ENCODE data around the gene KRT37. TPM values are rescaled to one million over a fixed set of nuclear protein-coding genes. Genes with fewer than 3 reads are reported as not detected.

Gene KRT37
- total RNA-seq, 4 donors from 2014 or later = not detected

DNA sequence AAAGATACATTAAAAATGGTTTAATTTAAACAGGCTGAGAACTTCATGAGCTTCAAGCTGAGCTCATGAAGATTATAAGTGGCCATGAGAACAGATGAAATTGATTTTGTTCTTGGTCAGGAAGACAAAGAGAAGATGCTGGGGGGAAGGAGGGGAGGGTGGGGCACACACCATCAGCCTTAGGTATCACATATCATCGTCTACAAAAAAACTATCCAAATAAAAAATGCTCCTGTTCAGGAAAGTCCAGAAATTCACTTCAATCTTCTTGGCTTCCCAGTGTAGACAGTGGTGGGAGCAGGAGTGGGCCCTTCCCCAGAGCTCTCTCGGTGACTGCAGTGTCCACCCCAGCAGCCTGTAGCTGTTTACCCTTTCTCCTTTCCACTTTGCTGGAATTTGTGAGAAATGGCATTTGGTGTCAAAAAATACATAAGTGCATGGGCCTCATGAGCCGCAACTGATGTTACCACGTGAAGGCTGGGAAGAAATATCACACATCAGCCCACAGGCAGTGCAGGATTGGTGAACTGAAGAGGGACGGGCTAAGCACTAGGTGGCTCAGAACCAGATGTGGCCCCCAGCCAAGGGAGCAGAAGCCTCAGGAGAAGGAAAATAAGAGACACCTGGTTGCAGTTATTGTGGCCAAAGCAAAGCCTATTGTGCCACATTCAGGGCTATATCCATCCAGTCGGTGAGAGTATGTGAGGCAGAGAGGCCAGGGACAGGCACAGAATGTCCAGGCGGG is 6.1 kb downstream of the KRT37 start:
- WGBS, 2 donors = 56 to 58% methylated on average over 7 of the region's 7 CpGs
- H3K4me3 ChIP-seq (ENCODE audit: low read depth, poor library complexity, severe bottlenecking) = no peak overlapping the region
- no peak for TF ChIP-seq POLR2A (IDR thresholded peaks at IDR 0.05)
- TF ChIP-seq, protein P1, sequence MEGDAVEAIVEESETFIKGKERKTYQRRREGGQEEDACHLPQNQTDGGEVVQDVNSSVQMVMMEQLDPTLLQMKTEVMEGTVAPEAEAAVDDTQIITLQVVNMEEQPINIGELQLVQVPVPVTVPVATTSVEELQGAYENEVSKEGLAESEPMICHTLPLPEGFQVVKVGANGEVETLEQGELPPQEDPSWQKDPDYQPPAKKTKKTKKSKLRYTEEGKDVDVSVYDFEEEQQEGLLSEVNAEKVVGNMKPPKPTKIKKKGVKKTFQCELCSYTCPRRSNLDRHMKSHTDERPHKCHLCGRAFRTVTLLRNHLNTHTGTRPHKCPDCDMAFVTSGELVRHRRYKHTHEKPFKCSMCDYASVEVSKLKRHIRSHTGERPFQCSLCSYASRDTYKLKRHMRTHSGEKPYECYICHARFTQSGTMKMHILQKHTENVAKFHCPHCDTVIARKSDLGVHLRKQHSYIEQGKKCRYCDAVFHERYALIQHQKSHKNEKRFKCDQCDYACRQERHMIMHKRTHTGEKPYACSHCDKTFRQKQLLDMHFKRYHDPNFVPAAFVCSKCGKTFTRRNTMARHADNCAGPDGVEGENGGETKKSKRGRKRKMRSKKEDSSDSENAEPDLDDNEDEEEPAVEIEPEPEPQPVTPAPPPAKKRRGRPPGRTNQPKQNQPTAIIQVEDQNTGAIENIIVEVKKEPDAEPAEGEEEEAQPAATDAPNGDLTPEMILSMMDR (IDR thresholded peaks at IDR 0.05) = no peak
- intact Hi-C loops (cut with DNase I; ENCODE audit: low total_unique reads) = no loop called here
- no peak for DNase-seq (ENCODE audit: low spot score in 2 of 2)

DNA sequence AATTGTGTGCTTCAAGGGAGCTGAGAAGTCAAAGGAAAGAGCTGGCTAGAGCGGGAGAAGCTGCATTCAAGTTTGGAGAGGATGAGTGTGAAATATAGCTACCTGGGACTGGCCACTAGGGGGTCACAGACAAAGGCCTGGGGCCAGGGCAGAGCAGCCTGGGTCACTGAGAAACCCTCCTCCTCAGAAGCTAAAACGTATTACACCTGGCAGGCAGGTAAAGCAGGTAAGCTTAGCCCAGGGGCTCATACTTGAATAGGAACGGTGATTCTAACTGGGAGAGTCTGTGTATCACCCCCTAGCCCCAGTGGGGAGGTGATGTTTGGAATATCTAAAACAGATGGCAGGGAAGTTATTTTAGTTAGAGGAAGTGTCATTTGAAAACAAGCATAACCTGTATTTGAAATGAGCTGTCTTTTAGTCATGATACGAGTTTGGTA is 6.8 kb downstream of the KRT37 start:
- TF ChIP-seq, protein P1 (IDR thresholded peaks at IDR 0.05) = no peak
- no peak for TF ChIP-seq POLR2A (IDR thresholded peaks at IDR 0.05)
- intact Hi-C loops (cut with DNase I; ENCODE audit: low total_unique reads) = no loop called here
- no peak for DNase-seq (ENCODE audit: low spot score in 2 of 2)
- WGBS, 2 donors = 32 to 33% methylated on average over 4 of the region's 4 CpGs
- H3K4me3 ChIP-seq (ENCODE audit: low read depth, poor library complexity, severe bottlenecking) = no peak overlapping the region

- H3K4me3 ChIP-seq (ENCODE audit: low read depth, poor library complexity, severe bottlenecking) = no peak overlapping the region
- no peak for DNase-seq (ENCODE audit: low spot score in 2 of 2)
- whole genome bisulfite sequencing, 2 donors = 95 to 97% methylated on average over 6 of the region's 6 CpGs
- intact Hi-C loops (cut with DNase I; ENCODE audit: low total_unique reads) = no loop called here
- no peak for TF ChIP-seq POLR2A (IDR thresholded peaks at IDR 0.05)
- TF ChIP-seq, protein P1 (IDR thresholded peaks at IDR 0.05) = no peak
Observed at GRCh38 chr17:41417127-41417526, 7.3 kb downstream of the KRT37 start.

DNA sequence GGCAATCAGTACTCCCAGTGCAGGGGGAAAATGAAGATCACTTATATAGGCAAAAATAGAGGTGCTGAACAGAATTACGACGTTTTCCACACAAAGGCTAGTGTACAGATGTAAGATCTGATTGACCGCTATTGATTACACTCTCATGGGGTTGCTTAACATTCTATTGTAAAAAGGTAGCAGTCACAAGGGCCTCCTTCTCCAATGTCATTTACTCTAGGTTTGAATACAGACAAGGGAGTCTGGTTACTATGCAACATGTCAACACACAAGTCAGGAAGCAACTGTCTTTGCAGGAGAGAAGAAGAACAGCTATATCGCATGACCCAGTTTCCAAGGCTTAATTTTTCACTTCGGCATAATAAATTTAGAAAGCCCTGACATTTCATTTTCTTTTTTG is 7.9 kb downstream of the KRT37 start:
- H3K4me3 ChIP-seq (ENCODE audit: low read depth, poor library complexity, severe bottlenecking) = no peak overlapping the region
- DNase-seq (ENCODE audit: low spot score in 2 of 2) = no peak
- TF ChIP-seq POLR2A (IDR thresholded peaks at IDR 0.05) = no peak
- TF ChIP-seq, protein P1 (IDR thresholded peaks at IDR 0.05) = no peak
- WGBS, 2 donors = 76% methylated on average over 5 of the region's 5 CpGs
- intact Hi-C loops (cut with DNase I; ENCODE audit: low total_unique reads) = no loop called here

DNA sequence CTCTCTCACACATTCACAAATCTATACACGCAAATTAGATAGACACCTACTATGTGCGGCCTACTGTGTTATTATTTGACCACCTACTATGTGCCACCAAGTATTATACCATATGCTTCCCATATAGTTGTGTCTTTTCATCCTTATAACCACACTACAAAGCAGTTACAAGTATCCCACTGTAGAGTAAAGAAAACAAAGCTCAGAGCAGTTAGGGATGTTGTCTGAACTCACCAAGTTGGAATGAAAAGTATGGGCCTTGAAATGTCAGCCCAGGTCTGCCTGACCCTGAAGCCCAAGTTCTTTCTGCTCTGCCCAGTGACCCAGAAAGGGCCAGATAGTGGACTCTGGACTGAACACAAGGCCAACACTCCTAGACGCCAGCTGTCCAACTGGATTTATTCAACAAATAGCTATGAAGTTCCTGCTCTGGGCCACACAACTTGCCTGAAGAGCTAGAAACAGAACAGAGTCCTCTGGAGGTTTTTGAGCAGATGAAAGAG is 8.5 kb downstream of the KRT37 start:
- no peak overlapping the region for H3K4me3 ChIP-seq (ENCODE audit: low read depth, poor library complexity, severe bottlenecking)
- DNase-seq (ENCODE audit: low spot score in 2 of 2) = no peak
- WGBS, 2 donors = 74 to 84% methylated on average over 3 of the region's 3 CpGs
- TF ChIP-seq, protein P1 (IDR thresholded peaks at IDR 0.05) = no peak
- no peak for TF ChIP-seq POLR2A (IDR thresholded peaks at IDR 0.05)
- intact Hi-C loops (cut with DNase I; ENCODE audit: low total_unique reads) = no loop called here
